Stimulated activated CD4-positive, alpha-beta T cell treated with anti-CD3 and anti-CD28 coated beads, TNF-alpha, amount 100 ng/mL, for 1 hour (primary cell): ENCODE data around the gene ZNF785.
"Not testable (repeated sequence)": the region's sequence is repeated elsewhere in the genome, so short reads cannot be mapped to it uniquely, and the experiment has no call there.

Source experiments
- DNase-seq, 3 donors: peaks; one replicate each; pipeline ENCODE4 v3.0.0-alpha.2; 2020; ENCODE audit warnings: low read depth in 3 of 3, low spot score in 1 of 3

The ZNF785 gene

DNA sequence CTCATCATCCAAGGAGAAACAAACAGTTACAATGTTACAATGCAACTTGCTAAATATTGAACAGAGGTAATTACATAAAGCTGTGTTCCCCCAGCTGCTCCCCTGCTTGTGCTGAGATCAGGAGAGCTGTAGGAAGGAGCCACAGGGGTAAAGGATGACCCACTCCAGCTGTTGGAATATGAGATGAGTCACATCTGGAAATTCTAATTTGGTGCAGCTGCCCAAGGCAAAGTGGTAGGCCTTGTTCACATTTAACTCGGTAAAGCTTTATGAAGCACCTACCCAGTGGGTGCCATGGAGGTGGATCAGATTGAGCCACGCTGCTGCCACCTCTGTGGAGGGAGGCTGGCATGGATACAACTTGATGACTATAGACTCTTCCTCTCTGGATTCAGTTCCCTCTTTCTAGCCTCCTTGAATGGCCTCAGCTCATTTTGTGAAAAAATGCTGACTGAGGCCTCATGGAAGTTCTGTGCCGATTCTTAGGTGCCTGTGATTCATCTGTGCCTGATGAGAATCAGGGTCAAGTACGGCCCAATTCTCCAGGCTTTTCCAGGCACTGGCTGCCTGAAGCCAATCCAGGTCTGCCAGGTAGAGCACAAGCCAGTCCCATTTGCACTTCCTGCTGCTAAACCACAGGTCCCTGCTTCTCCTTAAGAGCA is 17.2 kb upstream of the ZNF785 start:
- no peak for DNase-seq

DNA sequence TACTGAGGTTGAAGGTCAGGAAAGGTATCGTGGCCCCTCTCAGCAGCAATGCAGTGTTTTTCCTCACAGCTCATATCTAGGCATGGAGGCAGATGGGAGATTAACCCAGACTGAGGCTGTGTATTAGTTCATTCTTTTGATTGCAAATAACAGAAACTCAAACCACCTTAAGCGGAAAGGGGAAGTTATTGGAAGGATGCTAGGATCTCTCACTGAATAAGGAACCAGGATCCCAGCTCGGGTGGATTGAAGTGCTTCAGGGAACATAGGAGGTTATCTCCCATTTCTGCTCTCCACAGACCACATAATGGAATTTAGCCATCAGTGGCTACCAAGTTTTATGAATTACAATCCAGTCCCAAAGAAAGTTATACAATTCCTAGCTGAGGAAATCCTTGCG is 16.5 kb upstream of the ZNF785 start:
- no peak for DNase-seq

DNA sequence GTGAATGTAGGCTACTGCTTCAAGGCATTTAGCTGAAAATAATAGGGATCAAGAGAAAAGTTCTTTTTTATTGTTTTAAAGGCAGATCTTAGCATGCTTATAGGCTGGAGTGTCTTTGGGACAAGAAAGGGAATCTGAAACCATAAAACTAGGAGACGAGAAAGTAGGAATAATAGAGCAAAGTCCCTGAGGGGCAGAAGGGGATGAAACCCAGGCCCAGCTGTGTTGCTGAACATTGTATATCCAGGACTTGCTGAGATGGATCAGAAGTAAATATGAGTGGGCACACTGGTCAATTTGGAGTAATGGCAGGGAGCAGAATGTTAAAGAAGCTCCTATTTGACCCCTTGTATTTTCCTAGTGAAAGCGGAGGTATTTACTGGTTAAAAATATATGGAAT is 15.4 kb upstream of the ZNF785 start:
- DNase-seq = no peak

DNA sequence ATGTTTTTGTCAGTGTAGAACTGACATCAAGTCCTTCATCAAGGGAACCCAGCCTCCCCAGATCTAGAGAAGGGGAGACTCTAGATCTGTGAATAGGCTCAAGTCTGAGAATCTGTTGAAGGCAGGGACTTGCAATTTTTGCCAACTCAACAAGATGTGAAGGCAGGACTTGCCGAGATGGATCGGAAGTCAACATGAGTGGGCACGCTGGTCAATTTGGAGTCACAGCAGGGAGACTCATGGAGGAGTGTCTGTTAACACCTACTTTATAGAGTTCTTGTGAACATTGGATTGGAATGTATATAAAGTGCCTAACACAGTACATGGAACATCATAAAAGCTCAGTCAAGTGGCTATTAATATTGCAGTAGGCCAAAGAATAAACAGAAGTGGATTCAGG is 14.7 kb upstream of the ZNF785 start:
- no peak for DNase-seq

DNA sequence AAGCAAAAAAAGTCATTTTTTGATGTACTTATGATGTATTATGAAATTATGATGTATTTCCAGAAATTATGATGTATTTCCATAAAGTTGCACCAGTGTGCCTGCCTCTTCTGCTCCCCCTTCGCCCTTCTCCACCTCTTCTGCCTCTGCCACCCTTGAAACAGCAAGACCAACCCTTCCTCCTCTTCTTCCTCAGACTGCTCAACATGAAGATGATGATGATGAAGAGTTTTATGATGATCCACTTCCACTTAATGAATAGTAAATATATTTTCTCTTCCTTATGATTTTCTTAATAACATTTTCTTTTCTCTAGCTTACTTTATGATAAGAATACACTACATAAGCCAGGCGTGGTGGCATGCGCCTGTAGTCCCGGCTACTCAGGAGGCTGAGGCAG is 7.4 kb upstream of the ZNF785 start:
- DNase-seq = no peak

DNA sequence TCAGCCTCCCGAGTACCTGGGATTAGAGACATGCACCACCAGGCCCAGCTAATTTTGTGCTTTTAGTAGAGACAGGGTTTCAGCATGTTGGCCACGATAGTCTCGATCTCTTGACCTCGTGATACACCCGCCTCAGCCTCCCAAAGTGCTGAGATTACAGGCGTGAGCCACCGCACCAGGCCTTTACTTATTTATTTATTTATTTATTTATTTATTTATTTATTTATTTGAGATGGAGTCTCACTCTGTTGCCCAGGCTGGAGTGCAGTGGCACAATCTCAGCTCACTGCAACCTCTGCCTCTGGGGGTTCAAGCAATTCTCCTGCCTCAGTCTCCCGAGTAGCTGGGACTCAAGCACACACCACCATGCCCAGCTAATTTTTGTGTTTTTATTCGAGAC is 5.4 kb upstream of the ZNF785 start:
- not testable (repeated sequence) for DNase-seq

DNA sequence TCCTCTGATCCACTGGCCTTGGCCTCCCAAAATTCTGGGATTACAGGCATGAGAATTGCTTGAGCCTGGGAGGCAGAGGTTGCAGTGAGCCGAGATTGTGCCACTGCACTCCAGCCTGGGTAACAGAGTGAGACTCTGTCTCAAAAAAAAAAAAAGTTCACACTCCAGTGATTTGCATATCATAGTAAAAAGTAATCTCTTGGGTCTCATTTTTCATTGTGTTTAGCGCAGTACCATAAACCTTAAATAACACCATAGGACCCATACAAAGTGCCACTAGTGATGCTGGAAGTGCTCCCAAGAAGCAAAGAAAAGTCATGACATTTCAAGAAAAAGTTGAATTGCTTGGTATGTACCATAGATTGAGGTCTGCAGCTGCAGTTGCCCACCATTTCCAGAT is 4.1 kb upstream of the ZNF785 start:
- DNase-seq = not testable (repeated sequence)

DNA sequence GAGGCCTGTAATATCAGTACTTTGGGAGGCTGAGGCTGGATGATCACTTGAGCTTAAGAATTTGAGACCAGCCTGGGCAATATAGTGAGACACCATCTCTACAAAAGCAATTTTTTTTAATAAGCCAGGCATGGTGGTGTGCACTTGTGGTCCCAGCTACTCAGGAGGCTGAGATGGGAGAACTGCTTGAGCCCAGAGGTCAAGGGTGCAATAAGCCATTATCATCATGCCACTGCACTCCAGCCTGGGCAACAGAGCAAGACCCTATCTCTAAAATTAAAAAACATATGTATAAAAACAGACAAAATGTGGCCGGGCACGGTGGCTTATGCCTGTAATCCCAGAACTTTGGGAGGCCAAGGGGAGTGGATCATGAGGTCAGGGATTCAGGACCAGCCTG is 3.2 kb upstream of the ZNF785 start:
- no peak for DNase-seq

DNA sequence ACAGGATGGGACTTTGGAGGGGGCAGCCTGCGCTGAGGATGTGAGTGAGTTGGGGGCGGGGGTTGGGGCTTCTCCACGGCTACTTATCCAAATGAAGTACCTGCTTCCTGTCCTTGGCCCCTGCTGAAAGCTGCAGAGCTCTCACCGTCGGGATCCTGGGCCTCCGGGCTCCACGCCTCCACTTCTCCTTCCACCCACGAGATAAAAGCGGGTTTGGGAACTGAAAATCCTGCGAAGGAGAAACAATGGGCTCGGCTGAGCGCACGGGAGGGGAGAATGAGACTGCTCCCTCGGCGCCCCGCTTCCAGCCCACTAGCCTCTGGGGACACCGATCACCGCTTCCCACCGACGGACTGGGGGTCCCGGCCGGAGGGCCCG is 486 bp downstream of the ZNF785 start:
- no peak for DNase-seq

DNA sequence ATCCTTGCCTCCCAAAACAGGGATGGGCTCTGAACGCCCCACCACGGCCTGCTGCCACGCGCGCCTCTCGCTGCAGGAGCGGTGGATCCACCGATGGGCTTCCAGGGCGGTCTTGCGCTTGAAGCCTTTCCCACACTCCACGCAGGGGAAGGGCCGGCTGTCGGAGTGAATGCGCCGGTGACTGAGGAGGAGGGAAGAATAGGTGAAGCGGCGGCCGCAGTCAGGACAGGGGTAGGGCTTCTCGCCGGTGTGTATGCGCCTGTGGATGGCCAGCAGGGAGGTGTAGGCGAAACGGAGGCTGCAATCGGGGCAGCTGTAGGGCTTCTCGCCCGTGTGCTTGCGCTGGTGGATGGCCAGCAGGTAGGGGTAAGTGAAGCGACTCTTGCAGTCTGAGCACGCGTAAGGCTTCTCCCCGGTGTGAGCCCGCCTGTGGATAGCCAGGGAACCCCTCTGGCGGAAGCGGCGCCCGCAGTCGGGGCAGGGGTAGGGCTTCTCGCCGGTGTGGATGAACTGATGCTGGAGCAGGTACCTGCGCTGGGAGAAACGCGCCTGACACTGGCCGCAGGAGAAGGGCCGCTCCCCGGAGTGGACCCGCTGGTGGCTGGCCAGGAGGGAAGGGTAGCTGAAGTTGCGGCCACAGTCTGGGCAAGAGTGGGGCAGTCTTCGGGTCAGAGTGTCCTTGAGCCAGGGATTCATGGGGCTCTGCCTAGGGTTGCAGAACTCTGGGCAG is 2.7 kb downstream of the ZNF785 start:
- DNase-seq = no peak

DNA sequence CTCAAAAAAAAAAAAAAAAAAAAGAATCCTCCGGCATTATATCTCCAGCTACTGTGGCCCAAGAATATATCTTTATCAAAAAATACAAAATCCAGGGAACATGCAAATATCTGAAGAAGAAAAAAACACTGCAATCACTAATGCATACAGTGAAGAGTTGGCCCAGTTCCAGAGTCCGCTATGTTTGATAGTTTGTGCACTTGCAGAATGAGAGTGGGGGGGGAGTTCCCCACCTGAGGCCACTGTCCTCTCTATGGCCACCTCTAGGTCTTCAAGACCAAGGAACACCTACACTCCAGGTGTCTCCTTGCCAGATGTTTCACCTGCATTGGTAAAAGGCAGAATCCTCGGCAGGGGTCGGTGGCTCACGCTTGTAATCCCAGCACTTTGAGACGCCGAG is 4.0 kb downstream of the ZNF785 start:
- DNase-seq = no peak

DNA sequence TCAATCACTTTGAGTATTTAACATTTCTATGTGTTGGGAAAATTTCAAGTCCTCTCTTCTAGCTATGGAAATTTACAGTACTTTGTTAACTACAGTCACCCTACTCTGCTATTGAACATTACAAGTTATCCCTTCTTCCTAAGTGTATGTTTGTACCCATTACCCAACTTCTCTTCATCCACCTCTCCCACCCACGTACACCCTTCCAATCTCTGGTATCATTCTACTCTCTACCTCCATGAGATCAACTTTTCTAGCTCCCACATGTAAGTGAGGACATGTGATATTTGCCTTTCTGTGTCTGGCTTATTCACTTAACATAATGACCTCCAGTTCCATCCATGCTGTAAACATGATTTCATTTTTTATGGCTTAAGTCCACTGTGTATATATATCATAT is 10.8 kb downstream of the ZNF785 start:
- no peak for DNase-seq

DNA sequence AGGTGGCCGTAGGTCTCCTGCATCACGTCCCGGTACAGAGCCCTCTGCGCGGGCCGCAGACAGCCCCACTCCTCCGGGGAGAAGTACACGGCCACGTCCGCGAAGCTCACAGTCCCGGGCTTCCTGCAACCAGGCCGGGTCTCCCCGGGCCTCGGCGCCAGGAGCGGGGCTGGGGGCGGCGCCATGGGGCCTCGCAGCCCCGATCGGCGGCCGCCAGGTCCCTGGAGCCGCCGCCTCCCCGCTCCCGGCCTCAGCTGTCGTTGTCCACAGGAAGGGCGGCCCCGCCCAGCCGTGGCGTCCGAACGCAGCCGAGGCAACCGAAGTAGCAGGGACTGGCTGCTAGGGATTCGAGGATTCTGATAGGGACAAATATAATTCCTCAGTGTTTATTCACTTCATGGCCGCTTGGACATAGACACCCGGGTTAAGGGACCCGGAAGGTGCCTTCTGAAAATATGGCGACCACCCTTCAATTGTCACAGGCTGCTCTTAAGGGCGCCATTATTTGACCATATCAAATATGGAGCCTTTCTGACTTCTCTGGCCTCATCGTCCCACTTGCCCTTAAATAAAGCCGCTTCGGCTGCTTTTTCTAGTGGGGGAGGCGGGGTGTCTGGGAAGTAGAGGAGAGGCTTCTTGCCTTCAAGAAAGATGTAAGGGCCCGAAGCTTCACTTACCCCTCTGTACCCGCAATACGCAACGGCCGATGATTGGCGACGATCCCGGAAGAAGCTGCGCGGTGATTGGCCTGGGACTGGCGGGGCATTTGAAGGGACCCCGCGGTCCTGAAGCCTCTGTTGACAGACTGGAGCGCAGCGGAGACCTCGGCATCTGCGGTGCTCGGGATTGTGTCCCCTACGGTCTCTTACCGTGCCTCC is 13.8 kb downstream of the ZNF785 start, which contains the start of gene ZNF688:
Gene ZNF688, minus strand, starts transcription at position 270 of the 878 bp plus-strand sequence. Its CDS starts 85 bp downstream, at position 185.
- peak; percentile 75 to 94 (median 89) for DNase-seq

DNA sequence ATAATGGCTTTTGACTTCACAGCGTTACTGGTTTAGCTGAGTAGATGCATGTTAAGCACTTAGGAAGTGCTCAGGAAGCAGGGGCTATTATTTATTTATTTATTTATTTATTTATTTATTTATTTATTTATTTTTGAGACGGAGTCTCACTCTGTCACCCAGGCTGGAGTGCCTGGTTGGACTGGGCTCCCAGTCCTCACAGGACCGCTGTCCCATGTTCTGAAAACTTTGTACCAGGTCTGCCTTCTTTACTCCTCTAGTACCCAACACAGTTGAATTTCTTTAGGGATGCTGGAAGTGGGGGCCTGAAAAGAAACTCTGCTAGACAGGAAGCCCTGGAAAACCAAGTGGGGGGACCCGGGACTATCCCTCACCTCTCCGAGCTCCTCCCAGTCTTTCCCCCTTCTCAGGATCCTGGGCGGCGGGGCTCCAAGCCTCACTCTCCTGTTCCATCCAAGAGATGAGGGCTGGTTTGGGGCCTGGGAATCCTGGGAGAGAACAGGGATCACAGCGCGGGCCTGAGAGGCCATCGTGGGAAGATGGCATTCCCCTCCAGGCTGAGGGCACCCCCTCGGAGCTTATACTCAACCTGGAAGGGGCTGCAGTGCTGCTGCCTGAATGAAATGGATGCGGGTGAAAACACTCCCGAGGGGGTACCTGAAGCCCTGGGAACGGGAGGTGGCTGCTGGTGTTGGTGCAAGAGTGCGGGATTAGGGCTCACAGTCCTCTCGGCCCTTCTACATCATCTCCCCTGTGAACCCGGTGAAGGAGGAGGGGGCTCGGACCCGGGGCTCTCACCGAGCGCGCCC is 14.7 kb downstream of the ZNF785 start:
- no peak for DNase-seq

DNA sequence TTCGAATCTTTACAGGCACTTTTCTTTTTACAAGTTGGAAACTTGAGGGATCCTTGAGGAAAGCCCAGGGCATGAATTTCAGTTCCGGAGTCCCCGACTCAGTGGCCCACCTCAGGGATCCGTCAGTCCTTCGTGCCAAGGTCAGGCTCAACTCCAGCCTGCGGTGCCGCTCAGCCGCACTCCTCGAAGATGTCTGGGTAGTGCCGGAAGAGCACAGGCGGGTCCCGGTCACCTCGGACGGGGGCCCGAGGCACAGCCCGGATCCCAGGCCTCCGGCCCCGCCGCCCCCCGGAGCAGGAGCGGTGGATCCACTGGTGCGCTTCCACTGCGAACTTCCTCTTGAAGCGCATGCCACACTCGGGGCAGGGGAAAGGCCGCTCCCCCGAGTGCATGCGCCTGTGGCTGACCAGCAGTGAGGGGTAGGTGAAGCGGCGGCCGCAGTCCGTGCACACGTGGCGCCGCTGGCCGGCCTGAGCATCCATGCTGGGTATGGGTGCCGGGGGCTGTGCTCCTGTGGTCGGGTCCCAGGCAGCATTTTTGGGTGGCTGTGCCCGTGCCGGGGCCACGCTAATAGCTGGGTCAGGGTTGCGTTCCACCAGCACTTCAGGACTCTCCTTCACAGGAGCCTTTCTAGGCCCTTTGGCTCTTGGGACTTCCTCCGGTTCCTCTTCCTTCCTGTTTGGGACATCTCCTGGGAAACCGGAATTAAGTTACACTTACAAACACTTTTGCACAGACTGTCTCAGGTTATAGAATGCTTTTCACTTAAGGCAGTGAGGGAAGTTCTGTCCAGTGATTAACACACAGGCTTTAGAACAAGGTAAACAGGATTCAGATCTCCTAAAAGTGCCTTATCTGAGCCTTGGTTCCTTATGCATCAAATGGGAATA is 15.5 kb downstream of the ZNF785 start:
- no peak for DNase-seq

DNA sequence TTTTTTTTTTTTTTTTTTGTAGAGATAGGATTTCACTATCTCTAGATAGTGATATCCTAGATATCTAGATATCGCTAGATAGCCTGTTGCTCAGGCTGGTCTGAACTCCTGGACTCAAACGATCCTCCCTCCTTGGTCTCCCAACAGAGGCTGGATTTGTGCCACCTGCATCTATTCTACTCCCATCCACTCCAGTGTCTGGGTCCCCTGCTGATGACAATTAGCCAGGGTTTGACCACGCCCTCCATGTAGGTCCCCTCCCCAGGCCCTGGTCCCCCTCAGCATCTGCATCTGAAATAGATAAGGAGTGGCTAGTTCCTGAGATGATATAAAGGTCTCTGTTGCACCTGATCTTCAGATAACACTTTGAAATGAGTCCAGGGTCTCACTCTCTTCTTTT is 16.2 kb downstream of the ZNF785 start:
- no peak for DNase-seq

DNA sequence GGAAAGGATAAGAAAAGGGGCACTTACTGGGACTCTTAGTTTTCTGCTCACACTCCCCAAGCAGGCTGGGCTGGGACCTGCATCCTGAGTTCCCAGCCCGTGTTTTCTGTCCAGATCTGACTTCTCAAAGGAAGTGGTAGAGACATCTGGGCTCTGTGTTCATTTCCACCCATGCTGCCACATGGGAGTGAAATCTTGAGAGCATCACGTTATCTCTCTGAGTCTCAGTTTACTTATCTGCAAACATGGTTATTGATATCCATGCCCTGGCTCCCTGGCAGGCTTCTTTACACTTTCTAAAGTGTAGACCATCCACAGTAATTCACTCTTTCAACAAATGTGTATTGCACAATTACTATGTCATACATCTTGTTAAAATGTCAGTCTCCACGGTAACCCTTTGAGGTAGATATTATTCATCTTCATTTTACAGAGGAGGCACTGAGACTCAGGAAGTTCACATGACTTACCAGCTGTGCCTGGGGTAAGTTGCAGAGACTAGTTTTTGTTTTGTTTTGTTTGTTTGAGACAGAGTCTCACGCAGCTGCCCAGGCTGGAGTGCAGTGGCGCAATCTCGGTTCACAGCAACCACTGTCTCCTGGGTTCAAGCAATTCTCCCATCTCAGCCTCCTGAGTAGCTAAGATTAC is 17.4 kb downstream of the ZNF785 start:
- peak in 2 of 3 donors; percentile 22 to 32 for DNase-seq

DNA sequence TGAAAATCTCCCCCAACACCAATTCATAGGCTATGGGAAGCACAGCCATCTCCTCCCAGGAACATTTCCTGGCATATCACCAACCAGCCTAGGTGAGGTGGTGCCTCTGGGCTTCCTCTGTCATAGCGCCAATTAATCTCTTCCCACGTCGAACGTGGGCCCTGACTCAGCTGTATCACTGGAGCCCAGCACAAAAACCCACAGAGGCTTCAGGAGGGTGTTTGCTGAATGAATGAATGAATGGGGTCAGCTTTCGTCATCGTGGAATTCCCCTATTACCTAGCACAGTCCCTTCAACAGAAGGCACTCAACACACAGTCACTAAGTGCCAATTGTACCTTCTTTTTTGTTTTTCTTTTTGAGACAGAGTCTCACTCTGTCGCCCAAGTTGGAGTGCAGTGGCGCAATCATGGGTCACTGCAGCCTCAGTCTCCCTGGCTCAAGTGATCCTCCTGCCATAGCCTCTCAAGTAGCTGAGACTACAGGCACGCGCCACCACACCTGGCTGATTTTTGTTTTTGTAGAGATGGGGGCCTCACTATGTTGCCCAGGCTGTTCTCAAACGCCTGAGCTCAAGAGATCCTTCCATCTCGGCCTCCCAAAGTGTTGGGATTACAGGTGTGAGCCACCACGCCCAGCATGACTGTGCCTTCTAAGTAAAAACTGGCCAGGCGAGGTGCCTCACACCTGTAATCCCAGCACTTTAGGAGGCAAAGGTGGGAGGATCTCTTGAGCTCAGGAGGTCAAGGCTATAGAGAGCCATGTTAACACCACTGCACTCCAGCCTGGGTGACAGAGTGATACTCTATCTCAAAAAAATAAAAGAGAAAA is 18.1 kb downstream of the ZNF785 start:
- peak in 2 of 3 donors; percentile 23 to 33 for DNase-seq

DNA sequence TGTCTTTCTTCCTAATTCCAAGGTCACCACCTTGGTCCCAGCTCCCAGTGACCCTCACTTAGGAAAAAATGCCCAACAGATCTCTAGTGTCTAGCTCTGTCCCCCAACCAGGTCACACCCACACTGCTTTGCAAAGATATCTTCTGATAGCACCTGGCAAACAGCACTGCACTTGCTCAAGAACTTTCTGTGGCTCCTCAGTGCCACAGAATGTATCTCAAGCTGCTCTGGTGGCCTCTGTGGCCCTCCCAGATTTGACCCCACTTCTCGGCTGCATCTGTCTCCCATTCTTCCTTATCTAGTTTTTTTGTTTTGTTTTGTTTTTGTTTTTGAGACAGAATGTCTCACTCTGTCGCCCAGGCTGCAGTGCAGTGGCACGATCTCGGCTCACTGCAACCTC is 19.0 kb downstream of the ZNF785 start:
- DNase-seq = no peak
